Measurements from ENCODE around the gene FREM1.

DNA sequence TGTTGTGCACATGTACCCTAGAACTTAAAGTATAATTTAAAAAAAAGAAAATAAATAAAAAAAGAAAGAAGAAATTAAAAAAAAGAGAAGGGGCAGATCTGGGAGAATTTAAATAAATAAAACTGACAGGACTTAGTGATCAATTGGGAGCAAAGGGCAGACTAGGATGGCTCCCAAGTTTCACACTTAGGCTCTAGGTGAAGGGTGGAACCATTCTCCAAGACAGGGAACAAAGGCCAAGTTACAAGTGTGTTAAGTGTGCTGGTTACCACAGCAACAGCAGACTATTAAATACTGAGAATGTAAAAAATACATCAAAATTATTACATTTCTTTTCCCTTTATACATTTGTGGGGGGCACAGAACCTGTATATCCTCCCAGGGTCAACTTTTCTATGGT is 224.1 kb downstream of the FREM1 start:
- TF ChIP-seq CSDC2 (CRISPR knock-in tag; IDR thresholded peaks at IDR 0.05) (no peak), ARNTL (CRISPR knock-in tag; IDR thresholded peaks at IDR 0.05; ENCODE audit: borderline replicate concordance, low read depth) (no peak)

Data from SK-N-SH treated with all-trans-retinoic acid at 6 μM for 48 hours (cell line).